ENCODE data around the gene DIO3. TPM values are rescaled to one million over a fixed set of nuclear protein-coding genes. Genes with fewer than 3 reads are reported as not detected.

The DIO3 gene
- polyA plus RNA-seq, 1 donor from 2014 or later = 49.2 TPM

GRCh38 chr14:101560534-101561113 lies 671 bp upstream of the DIO3 start:
- TF ChIP-seq EZH2 (IDR thresholded peaks at IDR 0.05; ENCODE audit: borderline replicate concordance, insufficient read depth, low read length, poor library complexity, severe bottlenecking) (no peak), RAD21 (conservative IDR thresholded peaks at IDR 0.05) (no peak), TAF1 (IDR thresholded peaks at IDR 0.05; ENCODE audit: low read depth) (no peak), MXI1 (conservative IDR thresholded peaks at IDR 0.05; ENCODE audit: poor library complexity, severe bottlenecking) (no peak), EP300 (conservative IDR thresholded peaks at IDR 0.05; ENCODE audit: poor library complexity, severe bottlenecking) (no peak), POLR2AphosphoS5 (IDR thresholded peaks at IDR 0.05) (no peak), REST (IDR thresholded peaks at IDR 0.05; ENCODE audit: borderline replicate concordance) (no peak), CTCF (IDR thresholded peaks at IDR 0.05; ENCODE audit: poor library complexity, severe bottlenecking) (no peak)
- H3K27me3 ChIP-seq (ENCODE audit: insufficient read depth, low read depth, low read length) = peaks cover 65% of the 10 kb centered on the region
- no peak overlapping the region for H3K4me3 ChIP-seq (ENCODE audit: low read length)
- no peaks in the 10 kb centered on the region for H3K9me2 ChIP-seq (ENCODE audit: insufficient read depth, low read length)
- H3K36me3 ChIP-seq (ENCODE audit: insufficient read depth, low read length) = no peaks in the 10 kb centered on the region
- no peak overlapping the region for H3K27ac ChIP-seq (ENCODE audit: low read length)
- no peaks in the 10 kb centered on the region for H4K20me1 ChIP-seq (ENCODE audit: insufficient read depth)
- no peaks in the 10 kb centered on the region for H3F3A ChIP-seq (ENCODE audit: insufficient read depth, low read length, poor library complexity, severe bottlenecking)
- H2AFZ ChIP-seq (ENCODE audit: low read depth, low read length) = no peak overlapping the region
- H3K9ac ChIP-seq (ENCODE audit: low read length) = no peak overlapping the region
- H3K9me3 ChIP-seq (ENCODE audit: low read length) = no peaks in the 10 kb centered on the region
- H3K79me2 ChIP-seq (replicated peaks; ENCODE audit: insufficient read depth, low read length) = no peaks in the 10 kb centered on the region
- no peak overlapping the region for H3K4me2 ChIP-seq (ENCODE audit: low read length)

GRCh38 chr14:101561897-101562490 lies 699 bp downstream of the DIO3 start:
- H3K9me3 ChIP-seq (ENCODE audit: low read length) = no peaks in the 10 kb centered on the region
- peaks cover 78% of the 10 kb centered on the region for H3K27me3 ChIP-seq (ENCODE audit: insufficient read depth, low read depth, low read length)
- no peaks in the 10 kb centered on the region for H3K79me2 ChIP-seq (replicated peaks; ENCODE audit: insufficient read depth, low read length)
- H3K36me3 ChIP-seq (ENCODE audit: insufficient read depth, low read length) = no peaks in the 10 kb centered on the region
- H2AFZ ChIP-seq (ENCODE audit: low read depth, low read length) = no peak overlapping the region
- TF ChIP-seq TAF1 (IDR thresholded peaks at IDR 0.05; ENCODE audit: low read depth) (no peak), POLR2AphosphoS5 (IDR thresholded peaks at IDR 0.05) (no peak), EP300 (conservative IDR thresholded peaks at IDR 0.05; ENCODE audit: poor library complexity, severe bottlenecking) (no peak), MXI1 (conservative IDR thresholded peaks at IDR 0.05; ENCODE audit: poor library complexity, severe bottlenecking) (no peak), REST (IDR thresholded peaks at IDR 0.05; ENCODE audit: borderline replicate concordance) (no peak), SMC3 (conservative IDR thresholded peaks at IDR 0.05; ENCODE audit: poor library complexity) (no peak), EZH2 (IDR thresholded peaks at IDR 0.05; ENCODE audit: borderline replicate concordance, insufficient read depth, low read length, poor library complexity, severe bottlenecking) (no peak), RAD21 (conservative IDR thresholded peaks at IDR 0.05) (no peak), CTCF (IDR thresholded peaks at IDR 0.05; ENCODE audit: poor library complexity, severe bottlenecking) (no peak)
- peak overlapping the region; percentile 74 for H3K4me3 ChIP-seq (ENCODE audit: low read length)
- no peak overlapping the region for H3K9ac ChIP-seq (ENCODE audit: low read length)
- H4K20me1 ChIP-seq (ENCODE audit: insufficient read depth) = no peaks in the 10 kb centered on the region
- no peak overlapping the region for H3K27ac ChIP-seq (ENCODE audit: low read length)
- no peak overlapping the region for H3K4me2 ChIP-seq (ENCODE audit: low read length)
- H3K9me2 ChIP-seq (ENCODE audit: insufficient read depth, low read length) = no peaks in the 10 kb centered on the region
- no peaks in the 10 kb centered on the region for H3F3A ChIP-seq (ENCODE audit: insufficient read depth, low read length, poor library complexity, severe bottlenecking)

All from neural cell (in vitro differentiated cells).